ENCODE results near the gene WDR70. TPM values are rescaled to one million over a fixed set of nuclear protein-coding genes. Genes with fewer than 3 reads are reported as not detected.
A peak's percentile ranks its signal among the peaks of the same experiment; 100 is the strongest.
"Not testable (repeated sequence)": the region's sequence is repeated elsewhere in the genome, so short reads cannot be mapped to it uniquely, and the experiment has no call there.

WDR70 gene
- total RNA-seq, 1 donor from 2014 or later = 31.3 TPM

DNA sequence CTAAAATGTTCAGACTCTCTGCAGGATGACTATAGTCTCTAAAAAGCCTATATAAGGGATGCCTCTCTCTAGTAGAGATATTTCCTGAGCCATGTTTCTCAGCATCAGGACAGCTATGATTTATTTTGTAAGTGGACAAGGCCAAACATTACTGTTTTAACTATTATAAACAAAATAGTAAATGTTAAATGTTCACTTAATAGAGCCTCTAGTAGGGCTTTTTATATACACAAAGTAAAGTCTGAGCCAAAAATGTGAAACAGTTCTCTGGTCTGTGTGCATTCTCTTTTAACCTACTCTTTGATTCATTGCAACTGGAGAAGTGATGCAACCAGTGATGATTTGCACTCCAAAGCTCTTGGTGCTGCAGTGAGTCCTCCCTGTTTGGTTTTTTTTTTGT lies 240.2 kb downstream of the WDR70 start:
- Mint-ChIP-seq H3K27me3 (ENCODE audit: low read depth, unreplicated experiment) (no peaks in the 10 kb centered on the region), H3K36me3 (ENCODE audit: low read depth, unreplicated experiment) (peaks cover 5% of the 10 kb centered on the region), H3K4me1 (ENCODE audit: low read depth, unreplicated experiment) (peaks cover 23% of the 10 kb centered on the region), H3K27ac (ENCODE audit: unreplicated experiment) (peak overlapping the region; percentile 54), H3K9me3 (ENCODE audit: unreplicated experiment) (no peaks in the 10 kb centered on the region), H3K4me3 (ENCODE audit: unreplicated experiment) (no peak overlapping the region)
- FAIRE-seq (no peak), DNase-seq (ENCODE audit: low read depth) (peak; percentile 60)
- peaks cover 6% of the 10 kb centered on the region for H3K4me1 ChIP-seq (ENCODE audit: insufficient read depth, low read length)
- no peaks in the 10 kb centered on the region for H4K20me1 ChIP-seq (ENCODE audit: insufficient read depth, low read length)
- H3K79me2 ChIP-seq (ENCODE audit: insufficient read depth, low read length) = no peaks in the 10 kb centered on the region
- H2AFZ ChIP-seq (ENCODE audit: low read depth, low read length) = no peak overlapping the region
- no peak overlapping the region for H3K4me3 ChIP-seq (ENCODE audit: insufficient read depth, low read depth, low read length)
- H3K4me2 ChIP-seq (ENCODE audit: low read length) = no peak overlapping the region
- no peak overlapping the region for H3K27ac ChIP-seq (ENCODE audit: low read depth, low read length)
- TF ChIP-seq EZH2 (IDR thresholded peaks at IDR 0.05; ENCODE audit: insufficient read depth, low read length) (no peak), CTCF (IDR thresholded peaks at IDR 0.05; ENCODE audit: insufficient read depth, low read depth, low read length) (no peak)
- H3K36me3 ChIP-seq (ENCODE audit: insufficient read depth, low read length) = no peaks in the 10 kb centered on the region
- no peak overlapping the region for H3K9ac ChIP-seq (ENCODE audit: low read length)
- no peaks in the 10 kb centered on the region for H3K9me3 ChIP-seq (ENCODE audit: insufficient read depth, low read depth, low read length)
- no peaks in the 10 kb centered on the region for H3K27me3 ChIP-seq (ENCODE audit: insufficient read depth, low read length)

GRCh38 chr5:37622354-37622753 lies 243.2 kb downstream of the WDR70 start:
- not testable (repeated sequence) for H3K9me3 ChIP-seq (ENCODE audit: insufficient read depth, low read depth, low read length); H3K27me3 Mint-ChIP-seq (ENCODE audit: low read depth, unreplicated experiment); DNase-seq (ENCODE audit: low read depth); H3K9me3 Mint-ChIP-seq (ENCODE audit: unreplicated experiment); H3K4me2 ChIP-seq (ENCODE audit: low read length); H3K36me3 ChIP-seq (ENCODE audit: insufficient read depth, low read length); H3K4me1 ChIP-seq (ENCODE audit: insufficient read depth, low read length); H3K27ac Mint-ChIP-seq (ENCODE audit: unreplicated experiment); H2AFZ ChIP-seq (ENCODE audit: low read depth, low read length); FAIRE-seq; H3K36me3 Mint-ChIP-seq (ENCODE audit: low read depth, unreplicated experiment); H3K27ac ChIP-seq (ENCODE audit: low read depth, low read length); H3K9ac ChIP-seq (ENCODE audit: low read length); H3K4me3 ChIP-seq (ENCODE audit: insufficient read depth, low read depth, low read length); H3K79me2 ChIP-seq (ENCODE audit: insufficient read depth, low read length); H3K27me3 ChIP-seq (ENCODE audit: insufficient read depth, low read length); H3K4me1 Mint-ChIP-seq (ENCODE audit: low read depth, unreplicated experiment); H4K20me1 ChIP-seq (ENCODE audit: insufficient read depth, low read length); H3K4me3 Mint-ChIP-seq (ENCODE audit: unreplicated experiment)

DNA sequence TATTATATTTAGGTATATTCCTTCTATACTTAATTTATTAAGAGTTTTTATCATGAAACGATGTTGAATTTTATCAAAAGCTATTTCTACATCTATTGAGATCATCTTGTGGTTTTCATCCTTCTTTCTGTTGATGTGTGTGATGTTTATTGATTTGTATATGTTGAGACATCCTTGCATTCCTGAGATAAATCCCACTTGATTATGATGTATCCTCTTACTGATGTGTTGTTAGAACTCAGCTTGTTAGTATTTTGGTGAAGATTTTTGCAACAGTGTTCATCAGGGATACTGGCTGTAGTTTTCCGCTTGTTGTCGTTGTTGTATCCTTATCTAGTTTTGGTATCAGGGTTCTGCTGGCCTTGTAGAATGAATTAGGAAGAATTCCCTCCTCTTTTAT lies 247.1 kb downstream of the WDR70 start:
- Histone ChIP-seq H3K79me2 (ENCODE audit: insufficient read depth, low read length) (no peaks in the 10 kb centered on the region), H3K27me3 (ENCODE audit: insufficient read depth, low read length) (no peaks in the 10 kb centered on the region), H3K9ac (ENCODE audit: low read length) (no peak overlapping the region), H4K20me1 (ENCODE audit: insufficient read depth, low read length) (no peaks in the 10 kb centered on the region), H2AFZ (ENCODE audit: low read depth, low read length) (no peak overlapping the region), H3K4me3 (ENCODE audit: insufficient read depth, low read depth, low read length) (no peak overlapping the region), H3K27ac (ENCODE audit: low read depth, low read length) (no peak overlapping the region), H3K4me1 (ENCODE audit: insufficient read depth, low read length) (no peaks in the 10 kb centered on the region), H3K36me3 (ENCODE audit: insufficient read depth, low read length) (no peaks in the 10 kb centered on the region), H3K4me2 (ENCODE audit: low read length) (no peak overlapping the region), H3K9me3 (ENCODE audit: insufficient read depth, low read depth, low read length) (no peaks in the 10 kb centered on the region)
- Mint-ChIP-seq H3K9me3 (ENCODE audit: unreplicated experiment) (peaks cover 9% of the 10 kb centered on the region), H3K36me3 (ENCODE audit: low read depth, unreplicated experiment) (peaks cover 11% of the 10 kb centered on the region), H3K27me3 (ENCODE audit: low read depth, unreplicated experiment) (no peaks in the 10 kb centered on the region), H3K27ac (ENCODE audit: unreplicated experiment) (no peak overlapping the region), H3K4me1 (ENCODE audit: low read depth, unreplicated experiment) (no peaks in the 10 kb centered on the region), H3K4me3 (ENCODE audit: unreplicated experiment) (no peak overlapping the region)
- DNase-seq (ENCODE audit: low read depth) (no peak), FAIRE-seq (no peak)
- no peak for TF ChIP-seq CTCF (IDR thresholded peaks at IDR 0.05; ENCODE audit: insufficient read depth, low read depth, low read length)
- no peak for TF ChIP-seq EZH2 (IDR thresholded peaks at IDR 0.05; ENCODE audit: insufficient read depth, low read length)

Measured in astrocyte (in vitro differentiated cells and primary cell).